Fibroblast of lung (primary cell): ENCODE results near the gene NEDD4. TPM values are rescaled to one million over a fixed set of nuclear protein-coding genes. Genes with fewer than 3 reads are reported as not detected.
"Not testable (repeated sequence)": the region's sequence is repeated elsewhere in the genome, so short reads cannot be mapped to it uniquely, and the experiment has no call there.

Source experiments
- DNase-seq, 2 donors: peaks; one replicate each; pipeline versions ENCODE4 v3.0.0 to v3.0.0-alpha.2; 2010; ENCODE audit warnings: low read depth in 2 of 2
- H2AFZ ChIP-seq: 2 replicates; pipeline ENCODE4 v1.5.1; 2012; ENCODE audit warnings: low read length, control low read depth, inconsistent platforms
- H3K27ac ChIP-seq: 2 replicates; pipeline ENCODE4 v1.5.1; 2011; ENCODE audit warnings: low read length, control low read depth; ENCODE audit not compliant: insufficient read depth
- H3K27me3 ChIP-seq: 2 replicates; pipeline ENCODE4 v1.5.1; 2011; ENCODE audit warnings: mild to moderate bottlenecking, low read length; ENCODE audit not compliant: control insufficient read depth, insufficient read depth
- H3K36me3 ChIP-seq: 2 replicates; pipeline ENCODE4 v1.5.1; 2011; ENCODE audit warnings: low read length; ENCODE audit not compliant: control insufficient read depth, insufficient read depth
- H3K4me1 ChIP-seq: 2 replicates; pipeline ENCODE4 v1.5.1; 2011; ENCODE audit warnings: low read length; ENCODE audit not compliant: control insufficient read depth, insufficient read depth; ENCODE audit errors: extremely low read depth
- H3K4me2 ChIP-seq: 2 replicates; pipeline ENCODE4 v1.5.1; 2011; ENCODE audit warnings: low read length, control low read depth; ENCODE audit not compliant: insufficient read depth; ENCODE audit errors: extremely low read depth
- H3K4me3 ChIP-seq, 4 experiments: fragments of 200-600 bp in 1 of 4; sonication (generic) in 1 of 4; replicated peaks in 1 of 4; 2 replicates each; pipeline ENCODE4 v1.5.1; 2011 to 2016; ENCODE audit warnings: low read length in 4 of 4, low read depth in 3 of 4, mild to moderate bottlenecking in 3 of 4, control low read depth in 2 of 4, inconsistent platforms in 1 of 4, mixed read lengths in 1 of 4; ENCODE audit not compliant: insufficient read depth in 1 of 4; ENCODE audit errors: control extremely low read depth in 1 of 4
- H3K79me2 ChIP-seq: 2 replicates; pipeline ENCODE4 v1.5.1; 2012; ENCODE audit warnings: mild to moderate bottlenecking, low read length, inconsistent platforms; ENCODE audit not compliant: control insufficient read depth, insufficient read depth
- H3K9ac ChIP-seq: 2 replicates; pipeline ENCODE4 v1.5.1; 2011; ENCODE audit warnings: mild to moderate bottlenecking, low read length, control low read depth; ENCODE audit not compliant: insufficient read depth
- H3K9me3 ChIP-seq: 2 replicates; pipeline ENCODE4 v1.5.1; 2012; ENCODE audit warnings: low read depth, low read length; ENCODE audit not compliant: control insufficient read depth, insufficient read depth
- H4K20me1 ChIP-seq: 2 replicates; pipeline ENCODE4 v1.5.1; 2011; ENCODE audit warnings: low read length; ENCODE audit not compliant: control insufficient read depth, insufficient read depth; ENCODE audit errors: extremely low read depth
- EZH2 ChIP-seq: IDR thresholded peaks from 2 replicates; pipeline ENCODE4 v1.5.1; 2012; ENCODE audit warnings: low read length, control low read depth, mild to moderate bottlenecking; ENCODE audit errors: missing control alignments
- polyA plus RNA-seq, 2 donors: library from polyadenylated mRNA; depleted of rRNA in 1 of 2; stranded (reverse) in 1 of 2; unstranded in 1 of 2; fragments of >200 nt; gene quantifications; 2 replicates each; pipeline ENCODE4 v1.2.1, GENCODE V29; 2011 to 2012; ENCODE audit warnings: missing spikeins in 1 of 2
- total RNA-seq: library from RNA; depleted of rRNA; stranded (reverse); fragments of >200 nt; gene quantifications from 2 replicates; pipeline ENCODE4 v1.2.1, GENCODE V29; 2014
- TF ChIP-seq, protein P1 (sequence below), 2 donors: IDR thresholded peaks in 1 of 2; conservative IDR thresholded peaks in 1 of 2; 1 replicate in 1 of 2; 2 replicates in 1 of 2; pipeline ENCODE4 v1.5.1; 2011 to 2012; ENCODE audit warnings: low read length in 2 of 2, control low read depth in 1 of 2, inconsistent platforms in 1 of 2, low read depth in 1 of 2, mild to moderate bottlenecking in 1 of 2

The NEDD4 gene
- total and polyA plus RNA-seq, 2 donors (not counting 1 experiment from before 2014, with no cell fraction given), result 21.6 to 30.9 TPM

DNA sequence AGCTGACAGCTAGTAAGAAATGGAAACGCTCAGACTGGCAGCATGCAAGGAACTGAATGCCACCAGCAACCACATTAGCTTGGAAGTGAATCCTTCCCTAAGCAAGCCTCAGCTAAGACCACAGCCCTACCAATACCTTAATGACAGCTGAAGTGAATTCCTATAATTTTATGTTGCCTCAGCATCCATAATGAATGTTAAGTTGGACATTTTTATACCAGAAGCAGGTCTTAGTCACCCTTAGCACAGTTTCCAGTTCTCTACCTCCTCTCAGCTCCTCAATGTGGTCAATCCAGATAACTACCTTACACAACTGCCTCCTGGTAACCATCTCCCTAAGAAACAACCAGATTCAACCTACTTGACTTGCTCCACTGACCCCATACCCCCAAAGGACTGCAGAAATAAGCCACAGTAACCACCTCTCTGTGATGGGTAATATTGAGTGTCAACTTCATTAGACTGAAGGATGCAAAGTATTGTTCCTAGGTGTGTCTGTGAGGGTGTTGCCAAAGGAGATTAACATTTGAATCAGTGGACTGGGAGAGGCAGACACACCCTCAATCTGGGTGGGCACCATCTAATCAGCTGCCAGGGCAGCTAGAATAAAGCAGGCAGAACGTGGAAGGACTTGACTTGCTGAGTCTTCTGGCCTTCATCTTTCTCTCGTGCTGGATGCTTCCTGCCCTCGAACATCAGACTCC is 33.5 kb downstream of the NEDD4 start:
- no peak overlapping the region for H2AFZ ChIP-seq
- DNase-seq, result peak in 1 of 2 donors; percentile 48
- H3K79me2 ChIP-seq, result no peaks in the 10 kb centered on the region
- H3K27me3 ChIP-seq, result no peaks in the 10 kb centered on the region
- no peak overlapping the region for H3K4me3 ChIP-seq
- H3K9ac ChIP-seq, result no peak overlapping the region
- H3K4me1 ChIP-seq, result no peaks in the 10 kb centered on the region
- H3K9me3 ChIP-seq, result no peaks in the 10 kb centered on the region
- no peaks in the 10 kb centered on the region for H4K20me1 ChIP-seq
- no peak overlapping the region for H3K27ac ChIP-seq
- TF ChIP-seq, protein P1, sequence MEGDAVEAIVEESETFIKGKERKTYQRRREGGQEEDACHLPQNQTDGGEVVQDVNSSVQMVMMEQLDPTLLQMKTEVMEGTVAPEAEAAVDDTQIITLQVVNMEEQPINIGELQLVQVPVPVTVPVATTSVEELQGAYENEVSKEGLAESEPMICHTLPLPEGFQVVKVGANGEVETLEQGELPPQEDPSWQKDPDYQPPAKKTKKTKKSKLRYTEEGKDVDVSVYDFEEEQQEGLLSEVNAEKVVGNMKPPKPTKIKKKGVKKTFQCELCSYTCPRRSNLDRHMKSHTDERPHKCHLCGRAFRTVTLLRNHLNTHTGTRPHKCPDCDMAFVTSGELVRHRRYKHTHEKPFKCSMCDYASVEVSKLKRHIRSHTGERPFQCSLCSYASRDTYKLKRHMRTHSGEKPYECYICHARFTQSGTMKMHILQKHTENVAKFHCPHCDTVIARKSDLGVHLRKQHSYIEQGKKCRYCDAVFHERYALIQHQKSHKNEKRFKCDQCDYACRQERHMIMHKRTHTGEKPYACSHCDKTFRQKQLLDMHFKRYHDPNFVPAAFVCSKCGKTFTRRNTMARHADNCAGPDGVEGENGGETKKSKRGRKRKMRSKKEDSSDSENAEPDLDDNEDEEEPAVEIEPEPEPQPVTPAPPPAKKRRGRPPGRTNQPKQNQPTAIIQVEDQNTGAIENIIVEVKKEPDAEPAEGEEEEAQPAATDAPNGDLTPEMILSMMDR (conservative IDR thresholded peaks at IDR 0.05 in 1 of 2, IDR thresholded peaks at IDR 0.05 in 1 of 2; ENCODE audit: low read depth in 1 of 2, low read length in 2 of 2), result no peak
- no peak for TF ChIP-seq EZH2
- H3K4me2 ChIP-seq, result no peak overlapping the region
- H3K36me3 ChIP-seq, result no peaks in the 10 kb centered on the region

DNA sequence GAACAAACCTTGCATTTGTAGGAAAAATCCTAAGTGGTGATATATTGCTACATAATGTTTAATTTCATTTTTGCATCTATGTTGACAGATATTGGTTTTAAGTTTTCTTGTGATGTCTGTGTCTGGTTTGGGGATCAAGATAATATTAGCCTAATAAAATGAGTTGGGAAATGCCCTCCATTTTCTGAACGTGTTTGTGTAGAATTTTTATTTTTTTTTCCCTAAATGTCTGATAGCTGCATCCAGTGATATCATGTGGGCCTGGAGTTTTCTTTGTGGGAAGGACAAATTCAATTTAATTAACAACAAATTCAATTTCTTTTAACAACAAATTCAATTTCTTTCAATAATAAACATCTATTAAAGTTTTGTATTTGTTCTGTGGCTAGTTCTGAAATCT is 35.1 kb downstream of the NEDD4 start:
- H3K27me3 ChIP-seq, result no peaks in the 10 kb centered on the region
- no peak for DNase-seq
- H3K79me2 ChIP-seq, result no peaks in the 10 kb centered on the region
- H2AFZ ChIP-seq, result no peak overlapping the region
- H3K9me3 ChIP-seq, result no peaks in the 10 kb centered on the region
- H3K36me3 ChIP-seq, result no peaks in the 10 kb centered on the region
- no peaks in the 10 kb centered on the region for H4K20me1 ChIP-seq
- no peak overlapping the region for H3K4me3 ChIP-seq
- H3K9ac ChIP-seq, result no peak overlapping the region
- TF ChIP-seq, protein P1 (conservative IDR thresholded peaks at IDR 0.05 in 1 of 2, IDR thresholded peaks at IDR 0.05 in 1 of 2; ENCODE audit: low read depth in 1 of 2, low read length in 2 of 2), result no peak
- TF ChIP-seq EZH2, result no peak
- no peak overlapping the region for H3K4me2 ChIP-seq
- H3K4me1 ChIP-seq, result no peaks in the 10 kb centered on the region
- H3K27ac ChIP-seq, result no peak overlapping the region

DNA sequence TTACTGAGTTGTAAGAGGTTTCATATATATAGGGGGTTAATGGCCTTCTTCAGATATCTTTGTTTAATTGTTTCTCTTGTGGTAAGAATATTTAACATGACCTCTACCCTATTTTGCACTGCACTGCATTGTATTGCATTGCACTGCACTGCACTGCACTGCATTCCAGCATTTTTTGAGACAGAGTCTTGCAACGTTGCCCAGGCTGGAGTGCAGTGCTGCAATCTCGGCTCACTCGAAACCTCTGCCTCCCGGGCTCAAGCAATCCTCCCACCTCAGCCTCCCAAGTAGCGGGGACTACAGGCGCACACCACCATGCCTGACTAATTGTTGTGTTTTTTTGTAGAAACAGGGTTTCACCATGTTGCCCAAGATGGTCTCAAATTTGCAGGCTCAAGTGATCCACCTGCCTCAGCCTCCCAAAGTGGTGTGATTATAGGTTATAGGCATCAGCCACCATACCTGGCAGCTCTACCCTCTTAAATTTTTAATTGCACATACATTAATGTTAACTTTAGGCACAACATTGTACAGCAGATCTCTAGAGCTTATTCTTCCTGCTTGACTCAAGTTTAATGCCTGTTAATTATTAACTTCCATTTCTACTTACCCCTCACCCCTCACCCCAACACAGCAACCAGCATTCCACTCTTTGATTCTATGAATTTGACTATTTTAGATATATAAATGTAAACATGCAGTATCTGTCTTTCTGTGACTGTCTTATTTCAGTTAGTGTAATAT is 38.4 kb downstream of the NEDD4 start:
- H3K4me1 ChIP-seq, result no peaks in the 10 kb centered on the region
- no peaks in the 10 kb centered on the region for H3K9me3 ChIP-seq
- H4K20me1 ChIP-seq, result no peaks in the 10 kb centered on the region
- no peak for TF ChIP-seq EZH2
- TF ChIP-seq, protein P1 (conservative IDR thresholded peaks at IDR 0.05 in 1 of 2, IDR thresholded peaks at IDR 0.05 in 1 of 2; ENCODE audit: low read depth in 1 of 2, low read length in 2 of 2), result no peak
- no peaks in the 10 kb centered on the region for H3K27me3 ChIP-seq
- H3K9ac ChIP-seq, result no peak overlapping the region
- no peak overlapping the region for H3K4me3 ChIP-seq
- H3K36me3 ChIP-seq, result no peaks in the 10 kb centered on the region
- DNase-seq, result no peak
- H2AFZ ChIP-seq, result no peak overlapping the region
- H3K4me2 ChIP-seq, result no peak overlapping the region
- no peaks in the 10 kb centered on the region for H3K79me2 ChIP-seq
- H3K27ac ChIP-seq, result no peak overlapping the region

DNA sequence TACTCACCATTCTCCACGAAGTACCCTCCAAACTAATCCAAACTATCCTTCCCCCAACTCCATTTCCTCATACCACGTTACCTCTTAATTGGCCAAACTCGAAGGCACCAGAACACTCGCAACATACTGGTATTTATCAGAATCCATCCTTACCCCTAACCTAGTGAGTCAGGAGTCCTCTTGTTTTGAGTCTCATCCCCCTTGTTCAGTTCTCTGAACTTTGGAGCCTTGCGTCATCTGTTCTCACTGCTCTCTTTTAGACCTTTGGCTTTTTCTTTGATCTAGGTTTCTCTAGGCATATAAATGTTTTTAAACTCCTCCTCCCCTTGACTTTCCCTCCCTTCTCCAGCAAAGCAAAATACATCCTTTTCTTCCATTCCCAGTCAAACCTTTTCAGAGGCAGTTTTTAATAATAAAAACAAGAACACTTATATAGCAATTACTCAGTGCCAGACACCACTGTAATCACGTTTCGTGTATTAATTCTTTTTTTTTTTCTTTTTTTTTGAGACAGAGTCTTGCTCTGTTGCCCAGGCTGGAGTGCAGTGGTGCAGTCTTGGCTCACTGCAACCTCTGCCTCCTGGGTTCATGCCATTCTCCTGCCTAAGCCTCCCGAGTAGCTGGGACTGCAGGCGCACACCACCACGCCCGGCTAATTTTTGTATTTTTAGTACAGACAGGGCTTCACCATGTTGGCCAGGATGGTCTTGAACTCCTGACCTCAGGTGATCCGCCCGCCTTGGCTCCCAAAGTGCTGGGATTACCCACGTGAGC is 40.7 kb downstream of the NEDD4 start:
- not testable (repeated sequence) for H3K4me1 ChIP-seq, H4K20me1 ChIP-seq, DNase-seq, H3K9ac ChIP-seq, H3K36me3 ChIP-seq, H3K4me3 ChIP-seq, H3K79me2 ChIP-seq, H2AFZ ChIP-seq, H3K9me3 ChIP-seq, H3K27ac ChIP-seq, H3K4me2 ChIP-seq, H3K27me3 ChIP-seq
